ENCODE measurements around the gene CSNK1G2. TPM values are rescaled to one million over a fixed set of nuclear protein-coding genes. Genes with fewer than 3 reads are reported as not detected.

CSNK1G2 gene
- total and polyA plus RNA-seq, 12 donors, result 30.0 to 120 (median 73.6) TPM

GRCh38 chr19:2014731-2015607 is 74.0 kb downstream of the CSNK1G2 start:
- intact Hi-C loops (cut with DNase I), result loop anchor here in 1 of 2 donors (5.0 kb wide), 1 partner anchor 57 kb away; no protein-coding TSS in a partner anchor
- TF ChIP-seq CTCF (IDR thresholded peaks at IDR 0.05) (no peak), POLR2A (IDR thresholded peaks at IDR 0.05) (no peak)
- Histone ChIP-seq H3K27ac (peak overlapping the region in 2 of 5 donors; percentile 57 to 66), H3K27me3 (no peaks in the 10 kb centered on the region), H3K4me3 (peak overlapping the region in 3 of 4 donors; percentile 22 to 77 (median 49)), H3K36me3 (replicated peaks in 1 of 2) (no peaks in the 10 kb centered on the region), H3K9me3 (replicated peaks in 1 of 3) (no peaks in the 10 kb centered on the region), H3K4me1 (replicated peaks in 1 of 2) (peaks cover 7 to 13% of the 10 kb centered on the region in 2 donors)
- peak in 2 of 7 donors; percentile 50 to 55 for DNase-seq
- 9 to 36% (median 31%) methylated on average over 12 to 74 of the region's 74 CpGs for WGBS, 4 donors

GRCh38 chr19:2015608-2015950 is 74.6 kb downstream of the CSNK1G2 start, which contains the start of gene BTBD2:
Gene BTBD2 (minus strand): TSS chr19:2015714. CDS start chr19:2015703, 11 bp downstream.
- Histone ChIP-seq H3K36me3 (replicated peaks in 1 of 2) (no peaks in the 10 kb centered on the region), H3K27ac (peak within 1 kb of the TSS in 3 of 5 donors; percentile 47 to 66 (median 57)), H3K4me1 (replicated peaks in 1 of 2) (peaks cover 7 to 13% of the 10 kb centered on the region in 2 donors), H3K4me3 (peak within 1 kb of the TSS in 3 of 4 donors; percentile 22 to 77 (median 49)), H3K27me3 (no peaks in the 10 kb centered on the region), H3K9me3 (replicated peaks in 1 of 3) (no peaks in the 10 kb centered on the region)
- peak; percentile 64 to 85 (median 74) for DNase-seq
- TF ChIP-seq CTCF (IDR thresholded peaks at IDR 0.05) (no peak), POLR2A (IDR thresholded peaks at IDR 0.05) (no peak)
- intact Hi-C loops (cut with DNase I), result no loop called here
- 0 to 2% methylated on average over 18 to 20 of the region's 20 CpGs; no CpG with 5 or more reads in 2 of the 4 donors for WGBS, 4 donors

- H3K27me3 ChIP-seq, result no peaks in the 10 kb centered on the region
- peaks cover 7 to 13% of the 10 kb centered on the region in 2 donors for H3K4me1 ChIP-seq (replicated peaks in 1 of 2)
- intact Hi-C loops (cut with DNase I), result no loop called here
- H3K27ac ChIP-seq, result peak overlapping the region in 2 of 5 donors; percentile 47 to 58
- H3K9me3 ChIP-seq (replicated peaks in 1 of 3), result no peaks in the 10 kb centered on the region
- H3K4me3 ChIP-seq, result no peak overlapping the region
- H3K36me3 ChIP-seq (replicated peaks in 1 of 2), result no peaks in the 10 kb centered on the region
- DNase-seq, result peak; percentile 82 to 95 (median 88)
- 54 to 65% (median 62%) methylated on average over 11 to 23 of the region's 23 CpGs for WGBS, 4 donors
- TF ChIP-seq CTCF (IDR thresholded peaks at IDR 0.05) (no peak), POLR2A (IDR thresholded peaks at IDR 0.05) (no peak)
Measured at GRCh38 chr19:2016041-2016807, 75.3 kb downstream of the CSNK1G2 start.

GRCh38 chr19:2018752-2019151 is 77.8 kb downstream of the CSNK1G2 start:
- H3K4me1 ChIP-seq (replicated peaks in 1 of 2), result peaks cover 5 to 7% of the 10 kb centered on the region in 2 donors
- no peaks in the 10 kb centered on the region for H3K36me3 ChIP-seq (replicated peaks in 1 of 2)
- no peak overlapping the region for H3K4me3 ChIP-seq
- 88 to 92% (median 89%) methylated on average over 13 of the region's 13 CpGs for WGBS, 4 donors
- no peak overlapping the region for H3K27ac ChIP-seq
- no peaks in the 10 kb centered on the region for H3K27me3 ChIP-seq
- intact Hi-C loops (cut with DNase I), result loop anchor here in 1 of 2 donors (2.0 kb wide), 1 partner anchor 50 kb away; no protein-coding TSS in a partner anchor
- TF ChIP-seq POLR2A (IDR thresholded peaks at IDR 0.05), result no peak
- TF ChIP-seq CTCF (IDR thresholded peaks at IDR 0.05), result no peak
- no peaks in the 10 kb centered on the region for H3K9me3 ChIP-seq (replicated peaks in 1 of 3)
- DNase-seq, result no peak
